ENCODE measurements around the gene EME1.
A peak's percentile ranks its signal among the peaks of the same experiment; 100 is the strongest.
"Not testable (repeated sequence)": the region's sequence is repeated elsewhere in the genome, so short reads cannot be mapped to it uniquely, and the experiment has no call there.

EME1 gene

DNA sequence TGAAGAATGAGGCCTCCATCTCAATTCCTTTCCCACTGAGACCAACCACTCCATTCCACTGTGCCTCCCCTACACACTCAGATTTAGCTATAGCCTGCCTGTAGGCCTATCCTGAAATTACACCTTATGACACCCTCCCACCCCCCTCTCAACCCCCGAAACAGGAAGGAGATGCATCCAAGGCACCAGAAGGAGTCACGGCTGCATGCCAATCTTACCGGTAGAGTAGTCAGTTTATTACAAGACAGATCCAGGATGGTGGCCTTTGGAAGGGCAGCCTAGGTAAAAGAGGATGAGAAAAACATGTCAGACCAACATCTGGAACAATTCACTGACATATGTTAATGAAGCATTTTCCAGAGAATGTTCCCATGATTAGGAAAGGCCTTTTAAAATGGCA lies 21.7 kb downstream of the EME1 start:
- DNase-seq: no peak

DNA sequence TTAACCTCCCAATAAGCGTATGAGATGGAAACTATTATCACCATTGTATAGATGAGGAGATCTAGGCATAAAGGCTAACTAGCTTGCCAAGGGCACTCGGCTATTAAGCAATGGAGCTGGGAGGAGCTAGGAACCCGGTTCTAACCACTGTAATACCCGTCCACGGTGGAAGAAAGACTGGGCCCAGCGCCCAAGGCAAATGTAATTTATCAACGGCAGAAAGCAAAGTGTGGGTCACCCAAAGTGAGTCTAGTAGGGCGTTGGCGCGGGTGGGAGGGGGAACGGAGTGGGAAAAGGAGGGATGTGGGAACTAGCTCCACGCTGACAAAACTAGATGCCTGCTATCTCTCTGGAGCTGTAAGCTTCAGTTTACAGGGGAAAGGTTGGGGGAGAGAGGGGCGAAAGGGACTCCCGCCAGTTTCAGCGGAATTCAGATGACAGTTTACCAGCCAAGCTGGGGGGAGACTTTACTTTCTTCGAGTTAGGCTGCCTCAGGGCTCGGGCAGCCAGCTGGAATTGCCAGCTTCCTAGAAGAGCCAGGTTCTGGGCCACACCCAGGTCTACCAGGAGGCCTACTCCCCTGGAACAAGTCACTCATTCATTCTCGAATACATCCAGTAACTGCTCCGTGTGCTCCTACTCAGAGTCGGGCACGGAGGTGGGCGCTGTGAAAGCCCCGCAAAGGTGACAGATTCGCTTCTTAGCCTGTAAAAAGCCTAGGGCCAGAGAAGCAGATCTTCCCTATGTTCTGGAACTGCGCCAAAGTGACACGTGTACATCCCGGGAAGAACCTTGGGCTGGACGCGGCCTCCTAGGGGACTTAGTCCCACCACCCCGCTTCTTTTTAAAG lies 23.5 kb downstream of the EME1 start:
- DNase-seq: peak in 2 of 5 experiments; percentile 9 to 16

DNA sequence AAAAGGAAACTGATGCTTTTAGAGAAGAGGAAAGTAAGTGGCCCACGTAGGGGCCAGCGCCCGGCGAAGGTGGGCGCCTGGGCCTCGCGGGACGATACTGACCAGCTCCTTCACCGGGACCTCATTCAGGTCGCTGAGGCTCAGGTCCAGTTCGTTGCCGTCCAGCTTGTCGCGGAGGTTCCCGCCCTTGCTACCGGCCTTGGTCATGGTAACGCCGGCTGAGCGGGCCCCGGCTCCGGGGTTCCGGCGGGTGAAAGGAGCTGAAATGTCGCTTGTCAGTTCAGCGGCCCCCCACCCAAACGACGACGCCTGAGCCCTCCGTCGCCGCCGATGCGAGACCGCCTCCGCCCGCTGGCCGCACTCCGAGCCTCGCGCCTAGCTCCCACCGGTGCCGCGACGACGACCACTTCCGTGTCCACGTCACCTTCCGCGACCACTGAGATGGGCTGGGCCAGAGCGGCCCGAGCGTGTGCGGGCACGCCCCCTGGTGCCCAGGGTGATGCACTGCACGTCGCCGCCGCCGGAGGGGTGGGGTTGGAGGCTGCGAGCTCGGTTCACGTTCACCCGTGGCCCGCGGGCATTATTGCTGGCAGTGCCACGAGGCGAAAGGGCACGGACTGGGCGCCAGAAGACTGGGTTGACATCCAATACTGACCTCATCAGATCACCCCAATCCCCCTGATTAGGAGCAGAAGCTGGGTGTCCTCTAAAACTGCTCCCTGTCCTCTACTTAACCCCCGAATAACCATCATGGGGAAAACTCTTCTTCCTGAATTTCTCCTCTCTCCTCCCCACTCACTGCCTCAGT lies 24.3 kb downstream of the EME1 start, which contains the start of gene LRRC59:
Gene LRRC59 (minus strand): TSS at position 413 of the 808 bp plus-strand sequence. CDS start 206 bp downstream, at position 207.
- DNase-seq: peak; percentile 87 to 93 (median 90)

DNA sequence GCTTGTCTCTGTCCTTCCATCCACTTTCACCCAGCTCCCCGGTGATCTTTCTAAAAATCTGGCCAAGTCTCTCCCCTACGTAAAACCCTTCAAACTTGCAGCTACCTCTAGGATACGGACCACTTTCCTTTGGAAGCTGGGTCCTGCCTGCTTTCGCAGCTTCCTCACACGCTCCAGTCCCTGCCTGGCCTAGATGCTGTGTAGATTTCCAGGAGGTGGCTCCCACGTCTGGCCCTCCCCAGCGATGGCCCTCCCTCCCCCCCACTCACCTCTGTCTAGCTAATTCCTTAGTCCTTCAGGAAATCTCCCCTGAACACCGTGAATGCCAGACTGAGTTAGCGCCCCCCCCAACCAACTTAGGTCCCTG lies 24.9 kb downstream of the EME1 start:
- no peak for DNase-seq

DNA sequence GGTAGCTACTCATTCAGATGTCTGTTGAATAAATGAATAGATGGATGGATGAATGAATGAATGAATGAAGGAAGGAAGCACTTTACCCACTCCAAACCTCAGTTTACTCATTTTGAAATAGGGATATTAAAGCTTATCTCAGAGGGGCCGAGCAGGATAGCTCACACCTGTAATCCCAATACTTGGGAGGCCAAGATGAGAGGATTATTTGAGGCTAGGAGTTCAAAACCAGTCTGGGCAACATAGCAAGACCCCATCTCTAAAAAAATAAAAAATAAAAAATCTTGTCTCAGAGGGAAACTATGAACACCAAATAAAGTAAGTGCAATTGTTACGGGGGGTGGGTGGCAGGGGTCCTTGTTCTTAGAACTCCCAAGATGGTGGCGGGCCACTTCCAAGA lies 25.6 kb downstream of the EME1 start:
- DNase-seq: not testable (repeated sequence)

DNA sequence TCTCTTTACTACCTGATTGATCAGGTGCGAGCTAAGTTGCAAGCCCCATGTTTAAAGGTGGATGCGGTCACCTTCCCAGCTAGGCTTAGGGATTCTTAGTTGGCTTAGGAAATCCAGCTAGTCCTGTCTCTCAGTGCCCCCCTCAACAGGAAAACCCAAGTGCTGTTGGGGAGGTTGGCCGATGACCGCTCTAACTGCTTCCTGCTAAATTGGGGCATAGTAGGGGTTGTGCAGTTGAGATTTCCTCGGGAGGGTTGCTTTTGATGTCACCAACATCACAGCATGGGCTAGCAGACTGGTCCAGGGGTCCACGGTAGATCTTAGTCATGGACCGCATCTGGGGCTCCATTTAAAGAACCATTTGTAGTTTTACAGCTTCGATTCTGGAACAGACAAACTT lies 26.6 kb downstream of the EME1 start:
- not testable (repeated sequence) for DNase-seq

DNA sequence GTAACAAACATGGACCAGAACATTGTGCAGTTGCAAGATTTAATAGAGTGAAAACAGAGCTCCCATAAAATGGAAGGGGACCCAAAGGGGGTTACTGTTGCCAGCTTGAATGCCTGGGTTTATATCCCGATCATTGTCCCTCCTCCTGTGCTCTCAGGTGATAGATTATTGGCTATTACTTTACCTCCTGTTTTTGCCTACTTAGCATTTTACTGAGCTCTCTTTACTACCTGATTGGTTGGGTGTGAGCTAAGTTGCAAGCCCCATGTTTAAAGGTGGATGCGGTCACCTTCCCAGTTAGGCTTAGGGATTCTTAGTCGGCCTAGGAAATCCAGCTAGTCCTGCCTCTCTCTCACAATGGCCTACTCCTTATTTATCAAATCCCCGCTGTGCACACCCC lies 32.3 kb downstream of the EME1 start:
- not testable (repeated sequence) for DNase-seq

DNA sequence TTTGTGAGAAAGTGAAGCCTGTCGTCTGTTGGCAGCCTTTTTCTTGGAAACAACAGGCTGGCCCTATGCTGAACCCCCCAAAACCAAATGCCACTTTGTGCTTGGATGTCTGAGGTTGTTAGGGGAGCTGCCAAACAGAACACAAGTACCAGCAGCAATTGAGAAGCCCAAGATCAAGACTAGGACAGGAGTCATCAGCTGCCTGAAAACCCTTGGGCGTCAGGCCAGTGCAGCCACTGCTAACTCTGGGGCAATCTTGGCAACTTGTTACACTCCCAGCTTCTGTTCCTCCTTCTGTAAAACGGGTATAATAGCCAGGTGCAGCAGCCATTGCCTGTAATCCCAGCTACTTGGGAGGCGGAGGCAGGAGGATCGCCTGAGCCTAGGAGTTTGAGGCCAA lies 33.5 kb downstream of the EME1 start:
- no peak for DNase-seq

DNA sequence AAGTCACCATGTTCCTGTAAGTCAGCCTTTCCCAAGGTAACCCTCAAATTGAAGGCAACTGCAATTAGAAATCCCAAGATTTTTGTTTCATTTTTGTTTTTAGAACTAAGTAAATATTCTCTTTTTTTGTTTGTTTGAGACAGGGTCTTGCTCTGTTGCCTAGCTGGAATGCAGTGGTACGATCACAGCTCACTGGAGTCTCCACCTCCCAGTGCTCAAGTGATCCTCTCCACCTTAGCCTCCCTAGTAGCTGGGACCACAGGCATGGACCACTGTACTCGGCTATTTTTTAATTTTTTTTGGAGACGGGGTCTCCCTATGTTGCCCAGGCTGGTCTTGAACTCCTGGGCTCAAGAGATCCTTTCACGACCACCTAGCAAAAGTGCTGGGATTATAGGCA lies 34.9 kb downstream of the EME1 start:
- no peak for DNase-seq

DNA sequence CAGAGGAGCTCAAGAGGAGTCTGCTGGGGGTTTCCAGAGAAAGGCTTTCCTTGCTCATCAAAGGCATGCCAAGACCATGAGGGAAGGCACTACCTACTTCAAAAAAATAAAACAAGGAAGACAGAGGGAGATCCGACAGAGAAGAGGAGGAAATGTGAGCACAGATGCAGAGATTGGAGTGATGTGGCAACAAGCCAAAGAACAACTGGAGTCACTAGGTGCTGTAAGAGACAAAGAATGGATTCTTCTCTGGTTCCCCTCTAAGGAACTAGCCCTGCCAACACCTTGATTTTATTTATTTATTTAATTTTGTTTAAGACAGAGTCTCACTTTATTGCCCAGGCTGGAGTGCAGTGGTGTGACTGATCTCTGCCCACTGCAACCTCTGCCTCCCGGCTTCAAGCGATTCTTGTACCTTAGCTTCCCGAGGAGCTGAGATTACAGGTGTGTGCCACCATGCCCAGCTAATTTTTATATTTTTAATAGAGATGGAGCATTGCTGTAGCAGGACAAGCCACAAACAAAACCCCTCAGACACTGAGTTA lies 39.2 kb downstream of the EME1 start:
- DNase-seq: no peak

DNA sequence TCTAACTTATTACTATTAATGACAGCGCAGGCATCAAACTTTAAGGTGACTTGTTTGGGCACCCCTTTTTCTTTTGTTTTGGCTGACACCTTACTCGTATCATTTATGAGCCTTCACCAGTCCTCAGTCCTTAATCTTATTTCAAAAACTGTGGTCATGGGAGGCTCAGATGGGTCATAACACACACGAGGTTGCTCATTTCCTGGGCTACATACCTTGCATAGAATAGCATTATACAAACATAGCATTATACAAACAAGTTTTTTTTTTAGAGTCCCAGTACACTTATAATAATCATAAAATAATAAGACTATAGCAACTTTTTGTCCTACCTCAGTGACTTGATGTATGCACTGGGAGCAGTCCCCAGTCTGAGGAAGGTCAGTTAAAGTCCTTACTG lies 41.8 kb downstream of the EME1 start:
- no peak for DNase-seq

DNA sequence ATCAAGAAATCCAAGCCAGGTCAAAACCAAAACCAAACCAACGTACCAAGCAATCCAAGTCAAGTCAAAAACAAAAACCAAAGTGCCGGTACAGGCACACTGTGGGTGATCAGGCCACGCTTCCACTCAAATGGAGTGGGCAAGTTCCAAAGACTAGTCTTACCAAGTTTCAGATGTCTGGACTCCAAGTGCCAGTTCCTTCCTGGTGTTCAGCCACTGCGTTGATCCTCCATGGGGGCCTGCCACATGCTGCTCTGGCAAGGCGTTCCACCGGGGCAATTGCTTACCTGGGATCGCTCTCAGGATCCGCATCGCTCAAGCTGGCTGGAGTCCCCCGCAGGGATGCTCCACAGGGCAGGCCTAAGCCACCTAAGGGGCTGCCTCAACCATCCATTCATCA lies 46.5 kb downstream of the EME1 start:
- not testable (repeated sequence) for DNase-seq

DNA sequence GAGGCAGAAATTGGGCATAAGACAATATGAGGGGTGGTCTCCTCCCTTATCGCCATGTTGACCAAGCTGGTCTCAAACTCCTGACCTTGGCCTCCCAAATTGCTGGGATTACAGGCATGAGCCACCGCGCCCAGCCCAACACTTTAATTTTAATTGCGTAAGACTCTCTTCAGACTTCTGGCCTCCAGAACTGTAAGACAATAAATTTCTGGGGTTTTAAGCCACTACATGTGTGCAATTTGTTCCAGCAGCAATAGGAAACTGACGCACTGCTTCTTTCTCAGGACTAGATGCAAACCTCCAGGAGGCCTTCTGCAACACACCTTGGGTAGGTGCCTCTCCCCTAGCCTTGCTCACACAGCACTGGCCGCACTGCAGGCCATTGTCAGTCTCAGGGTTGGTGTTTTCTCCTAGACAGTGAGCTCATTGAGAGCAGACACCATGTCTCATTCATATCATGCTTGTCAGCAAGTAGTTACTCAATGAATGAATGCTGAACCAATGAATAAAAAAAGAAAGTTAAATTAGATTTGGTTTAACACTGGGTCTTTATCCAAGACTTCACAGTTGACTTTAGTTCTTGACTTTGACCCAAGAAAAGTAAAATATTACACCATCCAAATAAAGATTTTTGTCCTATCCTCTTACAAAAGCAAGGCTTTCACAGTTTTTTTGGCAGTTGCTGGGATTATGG lies 47.5 kb downstream of the EME1 start:
- no peak for DNase-seq

DNA sequence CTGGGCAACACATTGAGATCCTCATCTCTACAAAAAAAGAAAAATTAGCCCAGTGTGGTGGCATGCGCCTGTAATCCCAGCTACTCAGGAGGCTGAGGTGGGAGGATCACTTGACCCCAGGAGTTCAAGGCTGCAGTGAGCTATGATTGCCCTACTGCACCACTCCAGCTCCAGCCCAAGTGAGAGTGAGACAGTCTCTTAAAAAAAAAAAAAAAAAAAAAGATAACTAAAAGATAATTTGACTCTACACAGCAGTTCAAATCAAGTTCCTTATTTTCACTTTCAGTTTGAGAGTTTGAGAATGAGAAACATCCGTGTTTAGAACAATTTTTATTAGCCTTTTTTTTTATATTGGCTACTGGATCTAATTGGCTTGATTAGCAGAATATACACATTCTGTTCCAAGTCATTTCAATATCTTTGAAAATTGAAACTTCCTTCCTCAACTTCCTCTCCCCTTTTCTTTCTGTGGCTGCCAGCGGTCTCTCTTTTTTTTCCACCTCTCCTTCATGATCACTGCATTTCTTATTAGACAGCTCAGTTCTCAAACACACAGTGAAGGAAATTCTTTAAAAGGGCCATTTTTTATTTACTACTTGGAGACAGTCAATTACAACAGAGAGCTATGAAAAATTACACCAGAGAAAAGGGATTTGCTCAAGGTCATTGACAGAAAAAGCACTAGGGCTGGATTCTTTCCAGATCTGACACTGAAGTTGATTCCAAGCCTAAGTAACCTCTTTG lies 48.5 kb downstream of the EME1 start:
- DNase-seq: peak in 2 of 5 experiments; percentile 12 to 56

DNA sequence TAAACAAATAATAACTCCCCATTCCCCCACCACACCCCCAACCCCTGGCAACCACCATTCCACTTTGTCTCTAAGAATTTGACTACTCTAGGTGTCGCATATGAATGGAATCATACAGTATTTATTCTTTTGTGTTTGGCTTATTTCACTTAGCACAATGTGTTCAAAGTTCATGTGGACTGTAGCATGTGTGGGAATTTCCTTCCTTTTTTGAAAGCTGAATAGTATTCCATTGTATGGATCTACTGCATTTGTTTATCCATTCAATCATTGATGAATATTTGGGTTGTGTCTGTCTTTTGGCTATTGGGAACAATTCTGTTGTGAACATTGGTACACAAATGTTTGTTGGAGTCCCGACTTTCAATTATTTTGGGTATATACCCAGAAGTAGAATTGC lies 49.7 kb downstream of the EME1 start:
- no peak for DNase-seq

DNA sequence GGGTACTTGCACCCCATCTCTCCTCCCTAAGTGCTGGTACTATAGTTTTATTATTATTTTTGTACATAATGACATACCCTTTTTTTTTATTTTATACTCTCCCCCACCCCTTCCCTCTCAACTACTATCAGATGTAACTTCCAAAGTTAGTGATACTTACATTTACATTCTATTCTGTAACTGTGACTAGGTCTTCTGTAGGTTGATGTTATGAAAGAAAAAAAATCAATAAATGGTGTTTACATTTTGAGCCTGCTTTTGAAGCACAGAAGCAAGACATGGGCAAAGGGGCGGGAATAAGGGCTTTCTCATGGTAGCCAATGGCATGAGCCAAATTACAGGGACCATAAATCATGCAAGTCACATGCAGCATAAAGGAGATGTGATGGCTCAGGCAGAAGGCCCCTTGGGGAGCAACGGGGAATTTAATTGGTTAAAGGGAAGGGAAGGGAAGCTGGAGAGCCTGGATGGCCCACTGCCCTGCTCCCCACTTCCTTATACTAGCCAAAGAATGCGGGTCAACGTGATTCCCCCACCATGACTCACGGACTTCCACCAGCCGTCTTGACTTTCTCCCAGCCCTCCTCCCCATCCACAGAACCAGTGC lies 50.6 kb downstream of the EME1 start:
- DNase-seq: no peak

DNA sequence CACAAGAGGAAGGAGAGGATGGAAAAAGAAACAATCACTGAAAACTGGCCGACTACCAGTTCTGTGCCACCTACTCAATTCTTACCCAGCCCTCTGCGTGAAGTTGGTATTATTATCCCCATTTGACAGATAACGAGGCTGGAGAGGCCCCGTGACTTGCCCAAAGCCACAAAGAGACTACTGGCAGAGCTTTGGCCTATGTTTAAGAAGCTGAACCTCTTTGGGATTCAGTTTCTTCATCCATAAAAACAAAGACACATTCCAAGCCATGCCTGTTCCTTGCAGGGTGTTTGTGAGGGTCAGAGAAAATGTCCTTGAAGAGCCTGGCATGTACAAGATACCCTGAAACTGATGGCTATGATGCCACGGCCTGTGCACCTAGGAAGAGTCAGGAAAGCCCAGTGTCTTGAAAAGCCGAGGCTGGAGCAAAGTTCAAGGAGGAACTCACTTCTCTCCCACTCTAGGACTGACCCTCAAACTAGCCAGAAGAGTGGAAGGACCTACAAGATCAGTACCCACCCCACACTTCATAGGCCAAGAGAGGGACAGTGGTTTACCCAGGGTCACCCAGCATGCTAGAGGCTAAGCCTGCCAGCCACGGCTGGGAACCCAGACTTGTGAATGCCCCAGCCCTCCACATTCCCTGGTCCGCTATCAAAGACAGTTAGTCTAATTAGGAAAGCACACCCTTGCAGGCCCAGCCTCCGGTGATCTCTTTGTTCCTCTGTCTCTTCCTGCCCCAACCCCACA lies 51.4 kb downstream of the EME1 start:
- no peak for DNase-seq

DNA sequence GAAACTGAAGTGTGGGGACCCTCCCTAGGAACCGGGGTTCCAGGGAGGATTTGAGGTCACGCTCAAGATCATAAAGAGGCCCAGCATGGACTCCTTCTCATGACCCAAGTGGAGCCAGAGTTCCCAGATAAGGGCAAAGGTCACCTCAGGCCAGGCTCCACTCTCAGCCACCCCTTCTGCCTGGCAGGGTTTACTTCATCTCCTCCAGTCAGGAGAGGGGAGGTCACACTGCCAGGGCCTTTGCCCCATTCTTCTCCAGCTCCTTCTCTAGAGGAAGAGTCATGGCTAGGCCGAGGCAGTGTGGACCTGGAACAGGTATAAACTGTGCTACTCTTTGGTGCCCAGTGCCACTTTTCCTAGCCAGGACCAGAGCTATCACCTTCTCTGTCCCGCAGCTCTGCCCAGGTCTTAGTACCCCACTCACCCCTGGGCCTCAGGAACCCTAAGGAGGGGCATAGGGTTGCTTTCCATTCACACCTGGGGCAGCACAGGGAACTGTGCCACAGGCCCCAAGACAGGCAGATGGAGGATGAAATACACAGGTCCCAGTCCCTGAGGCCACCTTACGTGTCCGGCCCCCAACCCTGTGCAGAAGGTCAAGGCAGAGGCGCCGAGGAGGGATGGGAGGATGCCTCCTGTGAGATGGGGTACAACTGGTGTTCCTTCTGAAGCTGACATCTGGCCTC lies 52.1 kb downstream of the EME1 start:
- no peak for DNase-seq

DNA sequence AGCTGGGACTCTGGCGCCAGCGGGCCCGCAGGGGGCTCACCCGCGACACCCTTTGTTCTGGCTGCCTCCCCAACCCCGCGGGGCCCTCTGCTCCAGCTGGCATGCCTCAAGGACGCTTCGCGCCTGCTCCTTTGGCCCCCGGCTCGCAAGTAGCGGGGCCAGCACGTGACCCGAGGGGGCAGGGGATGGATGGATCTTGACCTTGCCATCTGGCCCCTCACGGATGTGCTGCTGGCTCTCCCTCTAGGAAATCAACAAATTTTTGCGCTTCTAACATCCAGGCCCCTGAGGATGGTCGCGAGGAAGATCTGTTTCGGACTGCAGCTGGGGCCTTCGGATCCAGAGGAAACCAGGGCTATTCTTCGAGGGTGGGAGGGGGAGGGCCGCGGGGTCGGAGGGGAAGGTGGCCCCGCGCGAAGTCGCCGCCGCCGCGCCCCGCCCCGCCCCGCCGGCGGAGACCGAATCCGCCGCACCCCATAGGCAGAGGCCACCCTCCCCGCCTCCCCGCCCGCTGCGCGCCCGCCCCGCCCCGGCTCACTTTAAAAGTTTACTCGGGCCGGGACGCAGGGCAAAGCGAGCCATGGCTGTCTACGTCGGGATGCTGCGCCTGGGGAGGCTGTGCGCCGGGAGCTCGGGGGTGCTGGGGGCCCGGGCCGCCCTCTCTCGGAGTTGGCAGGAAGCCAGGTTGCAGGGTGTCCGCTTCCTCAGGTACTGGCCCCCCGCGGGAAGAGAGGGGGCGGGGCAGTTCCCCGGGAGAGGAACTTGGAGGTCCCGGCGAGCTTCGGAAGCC lies 52.8 kb downstream of the EME1 start, which contains the start of gene ACSF2:
Gene ACSF2 (plus strand): TSS at position 537 of the 790 bp plus-strand sequence. CDS start 44 bp downstream, at position 581.
- peak; percentile 35 to 81 (median 57) for DNase-seq

DNA sequence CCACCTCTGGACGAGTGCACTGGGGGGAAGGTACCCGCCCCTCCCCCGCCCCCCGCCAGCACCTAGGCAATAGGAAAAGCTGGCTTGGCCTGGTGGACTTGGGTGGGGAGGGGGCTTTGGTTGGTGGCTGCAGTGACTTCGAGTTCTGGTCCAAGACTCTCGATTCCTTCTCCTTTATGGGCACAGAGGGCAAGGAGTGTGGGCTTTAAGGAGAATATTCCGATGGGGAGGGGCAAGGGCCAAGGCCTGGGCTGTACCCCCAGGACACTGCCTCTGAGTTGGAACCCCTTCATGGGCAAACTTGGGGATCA lies 53.4 kb downstream of the EME1 start:
- no peak for DNase-seq

Data from T-helper 2 cell (primary cell).